ENCODE results near the gene TWIST2.

Gene TWIST2

DNA sequence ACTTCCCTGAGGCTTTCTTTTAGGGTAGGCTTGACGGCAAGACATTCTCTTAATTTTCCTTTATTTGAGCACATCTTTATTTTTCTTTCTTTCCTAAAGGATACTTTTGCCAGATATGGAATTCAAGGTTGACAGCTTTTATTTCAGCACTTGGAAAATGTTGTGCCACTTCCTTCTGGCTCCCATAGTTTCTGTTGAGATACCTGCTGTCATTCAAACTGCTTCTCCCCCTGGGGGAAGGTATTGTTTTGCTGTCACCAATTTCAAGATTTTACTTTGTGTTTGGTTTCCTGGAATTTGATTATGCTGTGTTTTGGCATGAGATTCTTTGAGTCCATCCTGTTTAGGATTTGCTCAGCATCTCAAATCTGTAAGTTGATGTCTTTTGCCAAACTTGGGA lies 39.1 kb upstream of the TWIST2 start:
- DNase-seq (ENCODE audit: low read depth in 1 of 2, low spot score in 1 of 2), result no peak
- Histone ChIP-seq H3K27me3 (ENCODE audit: insufficient read depth, poor library complexity, severe bottlenecking) (no peaks in the 10 kb centered on the region), H3K4me3 (replicated peaks; ENCODE audit: insufficient read depth, low read length) (no peak overlapping the region), H3K27ac (replicated peaks) (no peak overlapping the region)
- TF ChIP-seq, protein P1, sequence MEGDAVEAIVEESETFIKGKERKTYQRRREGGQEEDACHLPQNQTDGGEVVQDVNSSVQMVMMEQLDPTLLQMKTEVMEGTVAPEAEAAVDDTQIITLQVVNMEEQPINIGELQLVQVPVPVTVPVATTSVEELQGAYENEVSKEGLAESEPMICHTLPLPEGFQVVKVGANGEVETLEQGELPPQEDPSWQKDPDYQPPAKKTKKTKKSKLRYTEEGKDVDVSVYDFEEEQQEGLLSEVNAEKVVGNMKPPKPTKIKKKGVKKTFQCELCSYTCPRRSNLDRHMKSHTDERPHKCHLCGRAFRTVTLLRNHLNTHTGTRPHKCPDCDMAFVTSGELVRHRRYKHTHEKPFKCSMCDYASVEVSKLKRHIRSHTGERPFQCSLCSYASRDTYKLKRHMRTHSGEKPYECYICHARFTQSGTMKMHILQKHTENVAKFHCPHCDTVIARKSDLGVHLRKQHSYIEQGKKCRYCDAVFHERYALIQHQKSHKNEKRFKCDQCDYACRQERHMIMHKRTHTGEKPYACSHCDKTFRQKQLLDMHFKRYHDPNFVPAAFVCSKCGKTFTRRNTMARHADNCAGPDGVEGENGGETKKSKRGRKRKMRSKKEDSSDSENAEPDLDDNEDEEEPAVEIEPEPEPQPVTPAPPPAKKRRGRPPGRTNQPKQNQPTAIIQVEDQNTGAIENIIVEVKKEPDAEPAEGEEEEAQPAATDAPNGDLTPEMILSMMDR (IDR thresholded peaks at IDR 0.05; ENCODE audit: insufficient read depth, low read length), result no peak
- TF ChIP-seq GABPA (IDR thresholded peaks at IDR 0.05; ENCODE audit: low read depth), result no peak
- TF ChIP-seq, protein P2, sequence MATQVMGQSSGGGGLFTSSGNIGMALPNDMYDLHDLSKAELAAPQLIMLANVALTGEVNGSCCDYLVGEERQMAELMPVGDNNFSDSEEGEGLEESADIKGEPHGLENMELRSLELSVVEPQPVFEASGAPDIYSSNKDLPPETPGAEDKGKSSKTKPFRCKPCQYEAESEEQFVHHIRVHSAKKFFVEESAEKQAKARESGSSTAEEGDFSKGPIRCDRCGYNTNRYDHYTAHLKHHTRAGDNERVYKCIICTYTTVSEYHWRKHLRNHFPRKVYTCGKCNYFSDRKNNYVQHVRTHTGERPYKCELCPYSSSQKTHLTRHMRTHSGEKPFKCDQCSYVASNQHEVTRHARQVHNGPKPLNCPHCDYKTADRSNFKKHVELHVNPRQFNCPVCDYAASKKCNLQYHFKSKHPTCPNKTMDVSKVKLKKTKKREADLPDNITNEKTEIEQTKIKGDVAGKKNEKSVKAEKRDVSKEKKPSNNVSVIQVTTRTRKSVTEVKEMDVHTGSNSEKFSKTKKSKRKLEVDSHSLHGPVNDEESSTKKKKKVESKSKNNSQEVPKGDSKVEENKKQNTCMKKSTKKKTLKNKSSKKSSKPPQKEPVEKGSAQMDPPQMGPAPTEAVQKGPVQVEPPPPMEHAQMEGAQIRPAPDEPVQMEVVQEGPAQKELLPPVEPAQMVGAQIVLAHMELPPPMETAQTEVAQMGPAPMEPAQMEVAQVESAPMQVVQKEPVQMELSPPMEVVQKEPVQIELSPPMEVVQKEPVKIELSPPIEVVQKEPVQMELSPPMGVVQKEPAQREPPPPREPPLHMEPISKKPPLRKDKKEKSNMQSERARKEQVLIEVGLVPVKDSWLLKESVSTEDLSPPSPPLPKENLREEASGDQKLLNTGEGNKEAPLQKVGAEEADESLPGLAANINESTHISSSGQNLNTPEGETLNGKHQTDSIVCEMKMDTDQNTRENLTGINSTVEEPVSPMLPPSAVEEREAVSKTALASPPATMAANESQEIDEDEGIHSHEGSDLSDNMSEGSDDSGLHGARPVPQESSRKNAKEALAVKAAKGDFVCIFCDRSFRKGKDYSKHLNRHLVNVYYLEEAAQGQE (IDR thresholded peaks at IDR 0.05; ENCODE audit: insufficient replicate concordance, low read depth), result no peak
- no peak for TF ChIP-seq POLR2AphosphoS5 (IDR thresholded peaks at IDR 0.05; ENCODE audit: low read depth)

DNA sequence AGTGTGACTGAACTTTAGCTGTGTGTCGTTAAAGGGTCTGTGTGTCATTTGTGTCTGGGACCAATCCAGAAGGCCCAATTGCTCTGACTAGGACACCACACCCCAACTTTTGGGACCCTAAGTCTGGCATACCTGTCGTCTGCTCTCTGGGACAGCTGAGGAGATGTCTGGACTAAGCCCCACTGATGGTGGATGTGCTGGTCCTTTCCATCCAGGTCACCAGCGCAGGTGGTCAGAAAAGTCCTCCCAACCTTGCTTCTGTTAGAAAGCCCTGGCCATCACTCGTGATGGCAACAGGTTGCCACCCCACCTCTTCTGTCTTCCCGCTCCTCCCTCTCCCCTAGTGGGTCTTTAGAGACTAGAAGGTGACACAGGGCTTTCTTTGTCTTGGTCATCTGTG lies 37.6 kb upstream of the TWIST2 start:
- no peaks in the 10 kb centered on the region for H3K27me3 ChIP-seq (ENCODE audit: insufficient read depth, poor library complexity, severe bottlenecking)

DNA sequence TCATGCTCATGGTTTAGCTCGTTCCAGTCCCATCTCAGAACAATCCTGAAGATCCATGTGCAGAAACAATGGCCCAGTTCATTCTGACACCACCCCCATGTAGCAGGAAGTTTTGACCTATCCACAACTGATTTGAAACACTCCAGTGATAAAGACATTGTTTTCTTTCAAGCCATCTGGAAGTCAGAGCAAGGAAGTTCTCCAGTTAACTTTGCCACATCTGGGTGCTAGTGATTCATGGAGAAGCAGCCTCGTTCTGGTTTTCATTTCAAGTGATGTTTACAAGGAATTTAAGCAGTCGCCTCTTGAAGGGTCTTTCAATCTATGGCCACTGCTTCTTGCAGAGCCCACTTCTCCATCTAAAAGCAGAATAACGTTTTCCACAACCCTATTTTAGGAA lies 36.6 kb upstream of the TWIST2 start:
- Histone ChIP-seq H3K4me3 (replicated peaks; ENCODE audit: insufficient read depth, low read length) (no peak overlapping the region), H3K27me3 (ENCODE audit: insufficient read depth, poor library complexity, severe bottlenecking) (no peaks in the 10 kb centered on the region), H3K27ac (replicated peaks) (no peak overlapping the region)
- TF ChIP-seq POLR2AphosphoS5 (IDR thresholded peaks at IDR 0.05; ENCODE audit: low read depth) (no peak), SPI1 (IDR thresholded peaks at IDR 0.05; ENCODE audit: borderline replicate concordance, low read depth) (no peak), GABPA (IDR thresholded peaks at IDR 0.05; ENCODE audit: low read depth) (no peak)
- TF ChIP-seq, protein P1 (IDR thresholded peaks at IDR 0.05; ENCODE audit: insufficient read depth, low read length), result no peak
- TF ChIP-seq, protein P2 (IDR thresholded peaks at IDR 0.05; ENCODE audit: insufficient replicate concordance, low read depth), result no peak
- no peak for DNase-seq (ENCODE audit: low read depth in 1 of 2, low spot score in 1 of 2)

More for the DNA sequence above, 37.6 kb upstream of the TWIST2 start:
- DNase-seq (ENCODE audit: low read depth in 1 of 2, low spot score in 1 of 2), result no peak
- no peak for TF ChIP-seq GABPA (IDR thresholded peaks at IDR 0.05; ENCODE audit: low read depth)
- TF ChIP-seq, protein P2 (IDR thresholded peaks at IDR 0.05; ENCODE audit: insufficient replicate concordance, low read depth), result no peak
- TF ChIP-seq SPI1 (IDR thresholded peaks at IDR 0.05; ENCODE audit: borderline replicate concordance, low read depth), result no peak
- TF ChIP-seq, protein P1 (IDR thresholded peaks at IDR 0.05; ENCODE audit: insufficient read depth, low read length), result no peak
- no peak for TF ChIP-seq POLR2AphosphoS5 (IDR thresholded peaks at IDR 0.05; ENCODE audit: low read depth)
- Histone ChIP-seq H3K27ac (replicated peaks) (no peak overlapping the region), H3K4me3 (replicated peaks; ENCODE audit: insufficient read depth, low read length) (no peak overlapping the region)

Data from HL-60 (cell line).